Aorta (tissue), 5 donors: Measurements from ENCODE around the gene AMIGO1. TPM values are rescaled to one million over a fixed set of nuclear protein-coding genes. Genes with fewer than 3 reads are reported as not detected.

ENCODE experiments used
- ATAC-seq: fragments of 200-7000 bp; cut with Tn5 transposase; one replicate; pipeline ENCODE4 v1.9.1; 2022; ENCODE audit warnings: moderate library complexity; ENCODE audit not compliant: low FRiP score
- DNase-seq, 2 donors: peaks; one replicate each; pipeline ENCODE4 v3.0.0-alpha.2; 2020
- H3K27ac ChIP-seq, 2 donors: one replicate each; pipeline ENCODE4 v1.5.1; 2013; ENCODE audit warnings: low read length in 2 of 2, mild to moderate bottlenecking in 2 of 2, moderate library complexity in 2 of 2, control low read depth in 1 of 2, inconsistent platforms in 1 of 2, low read depth in 1 of 2
- H3K27me3 ChIP-seq, 2 donors: one replicate each; pipeline ENCODE4 v1.6.1; 2013; ENCODE audit warnings: control low read depth in 1 of 2, low read length in 1 of 2, mild to moderate bottlenecking in 1 of 2, moderate library complexity in 1 of 2; ENCODE audit not compliant: insufficient read depth in 2 of 2, control insufficient read depth in 1 of 2
- H3K36me3 ChIP-seq, 2 donors: one replicate each; pipeline ENCODE4 v1.6.1; 2013; ENCODE audit warnings: control low read depth in 1 of 2, low read length in 1 of 2, mild to moderate bottlenecking in 1 of 2; ENCODE audit not compliant: insufficient read depth in 2 of 2, control insufficient read depth in 1 of 2
- H3K4me1 ChIP-seq, 2 donors: one replicate each; pipeline ENCODE4 v1.6.1; 2013; ENCODE audit warnings: low read length in 2 of 2, control low read depth in 1 of 2, mild to moderate bottlenecking in 1 of 2, moderate library complexity in 1 of 2; ENCODE audit not compliant: insufficient read depth in 2 of 2, control insufficient read depth in 1 of 2
- H3K4me3 ChIP-seq, 2 donors: one replicate each; pipeline ENCODE4 v1.5.1; 2013; ENCODE audit warnings: low read length in 2 of 2, control low read depth in 1 of 2, mild to moderate bottlenecking in 1 of 2
- H3K9me3 ChIP-seq: one replicate; pipeline ENCODE4 v1.6.1; 2013; ENCODE audit warnings: mild to moderate bottlenecking, low read length; ENCODE audit not compliant: control insufficient read depth
- WGBS, 2 donors: extraction: QIAGEN DNeasy Blood & Tissue Kit; methylation state at CpG; one replicate each; pipeline ENCODE4 v1.1.7; 2013; 5-methylcytosine and 5-hydroxymethylcytosine counted together
- intact Hi-C, 2 donors: fragments of 100-400 bp; cut with DNase I; formaldehyde crosslinking; loops; one replicate each; pipeline versions ENCODE4 v1.14.2 to v1.15.0; 2022
- polyA plus RNA-seq, 2 donors: library from polyadenylated mRNA; stranded (reverse); fragments of 200-250 nt; gene quantifications; one replicate each; pipeline ENCODE4 v1.2.3, GENCODE V29; 2013
- total RNA-seq, 2 donors: library from RNA; stranded (reverse); fragmentation: NEBNext Ultra II Directional; extraction: Animal tissue kit (Norgen Biotek cat#: 25700); gene quantifications; one replicate each; pipeline ENCODE4 v1.2.1, GENCODE V29; 2021
- donor health status: healthy with polysubstance abuse.
- donor health status: Bipolar disorder and iron deficiency.
- donor health status: DM: no; HTN: no; CAD: no.
- donor health status: DM: no; HTN: no; CAD: no.
- donor health status: DM: yes; HTN: yes; CAD: no.

The AMIGO1 gene
- total and polyA plus RNA-seq, 4 donors, result 3.1 to 7.7 (median 4.2) TPM

DNA sequence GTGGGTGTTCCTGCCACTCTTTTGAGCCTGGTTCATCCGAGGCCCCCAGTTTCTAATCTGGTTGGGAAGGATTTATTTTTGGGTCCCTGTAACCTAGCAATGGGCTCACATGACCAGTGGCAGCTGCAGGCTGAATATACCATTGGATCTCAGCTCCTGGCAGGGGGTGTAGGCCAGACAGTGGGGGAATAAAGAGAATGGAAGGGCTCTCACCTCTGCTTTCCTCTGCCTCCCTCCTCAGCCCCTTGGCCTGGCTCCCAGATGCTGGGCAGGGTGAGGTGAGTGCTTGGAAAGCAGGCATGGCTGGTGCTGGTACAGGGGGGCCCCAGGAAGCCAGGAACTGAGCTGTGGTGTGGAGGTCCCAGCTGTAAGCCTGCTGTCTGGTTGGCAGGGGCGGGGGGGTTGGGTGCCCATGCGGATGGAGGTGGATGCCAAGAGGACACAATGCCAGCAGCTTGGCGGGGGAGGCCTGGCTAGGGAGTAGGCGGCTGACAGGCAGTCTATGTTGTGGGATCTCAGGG lies 26.5 kb upstream of the AMIGO1 start:
- no peaks in the 10 kb centered on the region for H3K27me3 ChIP-seq
- no peaks in the 10 kb centered on the region for H3K4me1 ChIP-seq
- intact Hi-C loops, result loop anchor here (5.0 to 10.0 kb wide), 3 partner anchors 109 to 261 kb away; partner anchors contain the start of gene PSMA5 (in 2 of the 2)
- no peaks in the 10 kb centered on the region for H3K36me3 ChIP-seq
- DNase-seq (no peak), ATAC-seq (no peak)
- WGBS, 2 donors, result 2 to 13% methylated on average over 5 of the region's 5 CpGs
- H3K27ac ChIP-seq, result peak overlapping the region in 1 of 2 donors; percentile 19
- no peaks in the 10 kb centered on the region for H3K9me3 ChIP-seq
- H3K4me3 ChIP-seq, result no peak overlapping the region

DNA sequence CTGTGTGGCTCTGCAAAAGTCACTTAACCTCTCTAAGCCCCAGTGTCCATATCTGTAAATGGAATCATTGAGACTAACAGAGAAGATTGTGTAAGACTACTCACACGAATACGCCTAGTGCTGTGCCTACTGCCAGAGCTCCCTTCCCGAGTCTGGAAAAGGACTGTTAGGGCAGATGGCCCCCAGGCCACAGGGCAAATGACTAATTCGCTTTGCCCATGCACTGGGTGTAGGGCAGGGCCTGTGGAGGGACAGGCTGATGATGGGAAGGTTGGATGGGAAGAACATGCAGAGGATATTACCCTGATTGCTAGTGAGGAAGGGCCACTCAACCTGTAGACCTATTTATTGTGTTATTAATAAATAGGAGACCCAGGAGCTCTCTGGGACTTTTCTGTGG lies 26.0 kb upstream of the AMIGO1 start:
- H3K36me3 ChIP-seq, result no peaks in the 10 kb centered on the region
- DNase-seq, result no peak
- H3K4me1 ChIP-seq, result no peaks in the 10 kb centered on the region
- intact Hi-C loops, result loop anchor here (5.0 to 10.0 kb wide), 3 partner anchors 108 to 261 kb away; partner anchors contain the start of gene PSMA5 (in 2 of the 2)
- peak overlapping the region in 1 of 2 donors; percentile 4 for H3K27ac ChIP-seq
- H3K9me3 ChIP-seq, result no peaks in the 10 kb centered on the region
- ATAC-seq, result no peak
- H3K4me3 ChIP-seq, result no peak overlapping the region
- WGBS, 2 donors, result 39 to 45% methylated on average over 4 of the region's 4 CpGs
- H3K27me3 ChIP-seq, result no peaks in the 10 kb centered on the region

DNA sequence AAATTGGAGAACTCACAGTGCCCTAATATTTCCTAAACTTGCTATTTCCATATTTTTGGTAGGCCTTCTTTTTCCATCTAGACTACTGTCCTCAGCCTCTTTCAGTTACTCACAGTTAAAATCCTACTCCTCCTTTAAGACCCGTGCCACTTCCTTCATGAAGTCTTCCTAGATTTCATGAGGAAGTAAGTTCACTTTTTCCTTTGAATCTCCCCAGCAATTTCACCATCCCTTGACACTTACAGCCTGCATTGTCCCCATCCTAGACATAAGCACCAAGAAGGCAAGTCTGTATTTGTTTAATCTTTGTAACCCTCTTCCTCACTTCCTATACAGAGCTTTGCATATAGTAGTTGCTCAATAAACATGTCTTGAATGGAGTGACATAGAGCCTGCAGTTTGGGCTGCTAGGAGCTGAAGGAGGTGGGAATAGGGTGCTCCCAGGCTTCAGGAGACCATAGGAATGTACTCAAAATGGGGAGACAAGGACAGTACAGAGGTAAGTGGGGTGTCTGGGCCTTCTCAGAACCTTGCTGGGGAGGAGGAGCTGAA lies 24.9 kb upstream of the AMIGO1 start:
- Histone ChIP-seq H3K27me3 (no peaks in the 10 kb centered on the region), H3K27ac (no peak overlapping the region), H3K9me3 (no peaks in the 10 kb centered on the region), H3K36me3 (no peaks in the 10 kb centered on the region), H3K4me1 (no peaks in the 10 kb centered on the region), H3K4me3 (no peak overlapping the region)
- 87 to 94% methylated on average over 1 of the region's 1 CpG for WGBS, 2 donors
- intact Hi-C loops, result loop anchor here (5.0 to 10.0 kb wide), 3 partner anchors 110 to 272 kb away; partner anchors contain the start of gene PSMA5 (in 1 of the 2)
- DNase-seq (no peak), ATAC-seq (no peak)

DNA sequence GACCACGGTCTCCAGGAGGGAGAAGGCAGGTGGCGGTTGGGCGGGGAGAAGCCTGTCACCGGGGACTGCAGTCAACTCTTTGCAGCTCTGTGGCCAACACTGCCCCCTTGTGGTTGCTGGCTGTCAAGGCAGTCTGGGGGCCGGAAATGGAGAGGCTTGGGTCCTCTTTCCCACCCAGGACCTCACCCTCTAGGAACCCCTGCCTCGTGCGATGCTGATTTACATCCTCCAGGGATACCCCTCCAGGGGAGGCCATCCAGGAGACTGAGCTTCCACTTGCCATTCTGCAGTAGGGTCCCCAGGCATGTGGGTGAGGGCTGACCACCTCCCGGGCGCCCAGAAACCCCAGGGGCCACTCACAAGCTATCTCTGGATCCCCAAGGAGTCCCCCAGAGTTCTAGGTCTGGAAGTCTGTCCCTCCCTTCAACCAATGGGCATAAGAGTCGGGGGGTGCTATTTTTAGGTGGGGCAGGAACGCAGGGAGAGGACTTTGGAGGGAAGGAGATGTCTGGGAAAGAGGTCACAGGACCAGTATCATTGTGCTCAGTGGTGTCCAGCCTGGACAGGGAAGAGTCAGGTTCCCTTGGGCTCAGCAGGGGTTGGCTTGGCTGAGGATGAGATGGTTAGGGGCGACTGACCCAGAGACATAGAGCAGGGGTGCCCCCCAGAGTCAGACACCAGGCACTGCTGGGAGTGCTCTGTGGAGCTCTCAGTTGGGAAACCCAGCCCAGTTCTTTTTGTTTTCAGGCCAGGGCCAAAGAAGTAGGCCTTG lies 23.0 kb upstream of the AMIGO1 start:
- Histone ChIP-seq H3K4me3 (no peak overlapping the region), H3K27me3 (no peaks in the 10 kb centered on the region), H3K36me3 (no peaks in the 10 kb centered on the region), H3K9me3 (no peaks in the 10 kb centered on the region), H3K27ac (peak overlapping the region in 1 of 2 donors; percentile 25), H3K4me1 (no peaks in the 10 kb centered on the region)
- intact Hi-C loops, result loop anchor here (2.0 to 10.0 kb wide), 5 partner anchors 34 to 270 kb away; partner anchors contain the start of gene PSMA5 (in 1 of the 2)
- DNase-seq, result peak; percentile 91 to 95
- 10 to 12% methylated on average over 11 to 12 of the region's 12 CpGs for WGBS, 2 donors
- peak; percentile 92 for ATAC-seq

DNA sequence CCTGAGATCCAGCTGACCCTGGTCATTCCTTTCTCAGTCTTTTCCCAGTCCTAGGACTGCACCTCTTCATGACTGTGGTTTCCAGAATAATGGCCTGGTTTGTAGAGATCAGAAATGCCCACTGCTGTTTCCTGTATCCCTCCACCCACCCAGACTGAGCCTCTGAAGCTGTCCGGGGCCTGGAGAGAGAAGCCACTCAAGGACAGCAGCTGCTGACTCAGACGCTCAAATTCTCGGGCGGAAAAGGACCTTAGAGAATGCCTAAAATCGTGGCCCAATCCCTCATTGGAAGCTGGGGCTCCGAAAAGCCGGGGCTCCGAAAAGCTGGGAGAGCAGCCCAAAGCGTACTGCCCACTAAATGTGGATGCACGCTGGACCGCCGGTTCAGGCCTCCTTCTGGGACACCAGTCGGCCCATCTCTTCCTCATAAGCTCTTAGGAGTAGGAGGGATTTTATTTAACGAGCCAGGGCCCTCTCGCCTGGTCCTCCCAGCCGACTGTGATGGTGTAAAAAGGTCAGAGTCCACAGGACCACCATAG lies 22.4 kb upstream of the AMIGO1 start:
- Histone ChIP-seq H3K9me3 (no peaks in the 10 kb centered on the region), H3K4me1 (no peaks in the 10 kb centered on the region), H3K4me3 (no peak overlapping the region), H3K27me3 (no peaks in the 10 kb centered on the region), H3K27ac (no peak overlapping the region), H3K36me3 (no peaks in the 10 kb centered on the region)
- 38 to 46% methylated on average over 16 of the region's 16 CpGs for WGBS, 2 donors
- intact Hi-C loops, result loop anchor here (2.0 to 10.0 kb wide), 5 partner anchors 33 to 270 kb away; partner anchors contain the start of gene PSMA5 (in 1 of the 2)
- DNase-seq, result no peak
- peak; percentile 15 for ATAC-seq

DNA sequence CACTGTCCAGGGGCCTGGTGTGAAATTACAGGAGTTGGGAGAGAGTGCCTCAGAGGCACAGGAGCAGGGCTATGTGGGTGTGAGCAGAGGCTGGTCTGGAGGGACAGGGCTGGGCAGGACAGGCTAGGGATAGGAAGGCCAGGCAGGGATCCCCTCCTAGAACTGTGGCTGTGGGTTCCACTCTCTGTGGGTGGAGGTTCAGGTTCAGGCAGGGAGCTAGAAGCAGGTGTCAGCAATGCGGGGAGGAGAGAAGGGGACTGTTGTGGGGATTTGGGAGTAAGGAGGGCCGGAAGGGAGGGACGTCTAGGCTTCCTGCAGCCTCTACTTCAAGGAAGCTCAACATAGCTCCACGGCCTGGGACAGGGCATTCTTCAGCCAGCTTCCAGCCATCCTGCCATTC lies 21.9 kb upstream of the AMIGO1 start:
- intact Hi-C loops, result loop anchor here (5.0 to 10.0 kb wide), 3 partner anchors 107 to 269 kb away; partner anchors contain the start of gene PSMA5 (in 1 of the 2)
- WGBS, 2 donors, result 93 to 95% methylated on average over 4 of the region's 4 CpGs
- H3K9me3 ChIP-seq, result no peaks in the 10 kb centered on the region
- H3K4me1 ChIP-seq, result no peaks in the 10 kb centered on the region
- H3K27ac ChIP-seq, result no peak overlapping the region
- H3K4me3 ChIP-seq, result no peak overlapping the region
- no peaks in the 10 kb centered on the region for H3K36me3 ChIP-seq
- DNase-seq (no peak), ATAC-seq (no peak)
- no peaks in the 10 kb centered on the region for H3K27me3 ChIP-seq

DNA sequence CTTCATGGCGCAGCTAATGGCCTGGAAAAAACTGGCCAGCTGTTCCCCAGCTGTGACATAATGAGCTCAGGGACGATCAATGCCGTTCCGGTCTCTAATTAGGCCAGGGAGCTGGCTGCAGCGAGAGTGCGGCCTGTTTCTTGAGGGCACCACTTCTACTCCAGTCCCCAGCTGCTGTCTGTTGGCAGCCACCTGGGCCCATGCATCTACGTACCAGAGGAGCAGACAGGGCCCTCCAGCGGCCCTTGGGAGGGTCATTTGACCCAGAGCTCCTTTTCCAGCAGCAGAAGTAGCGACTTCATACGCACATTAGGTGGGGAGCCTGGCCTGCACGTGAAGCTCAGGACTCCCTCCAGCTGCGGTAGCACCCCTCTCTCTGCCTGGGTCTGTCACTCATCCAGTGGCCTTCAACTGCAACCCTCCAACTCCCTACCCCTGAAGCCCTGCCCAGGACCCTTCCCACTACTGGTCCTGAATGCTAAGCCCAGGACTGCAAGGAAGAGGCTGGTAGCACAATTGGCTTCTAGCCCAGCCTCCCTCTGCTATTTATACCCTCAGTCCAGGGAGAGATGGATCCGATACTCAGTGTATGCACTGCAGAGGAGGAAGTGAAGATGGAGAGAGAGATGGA lies 21.0 kb upstream of the AMIGO1 start:
- intact Hi-C loops, result loop anchor here (5.0 to 10.0 kb wide), 3 partner anchors 106 to 268 kb away; partner anchors contain the start of gene PSMA5 (in 1 of the 2)
- ATAC-seq, result no peak
- 80 to 81% methylated on average over 13 of the region's 13 CpGs for WGBS, 2 donors

DNA sequence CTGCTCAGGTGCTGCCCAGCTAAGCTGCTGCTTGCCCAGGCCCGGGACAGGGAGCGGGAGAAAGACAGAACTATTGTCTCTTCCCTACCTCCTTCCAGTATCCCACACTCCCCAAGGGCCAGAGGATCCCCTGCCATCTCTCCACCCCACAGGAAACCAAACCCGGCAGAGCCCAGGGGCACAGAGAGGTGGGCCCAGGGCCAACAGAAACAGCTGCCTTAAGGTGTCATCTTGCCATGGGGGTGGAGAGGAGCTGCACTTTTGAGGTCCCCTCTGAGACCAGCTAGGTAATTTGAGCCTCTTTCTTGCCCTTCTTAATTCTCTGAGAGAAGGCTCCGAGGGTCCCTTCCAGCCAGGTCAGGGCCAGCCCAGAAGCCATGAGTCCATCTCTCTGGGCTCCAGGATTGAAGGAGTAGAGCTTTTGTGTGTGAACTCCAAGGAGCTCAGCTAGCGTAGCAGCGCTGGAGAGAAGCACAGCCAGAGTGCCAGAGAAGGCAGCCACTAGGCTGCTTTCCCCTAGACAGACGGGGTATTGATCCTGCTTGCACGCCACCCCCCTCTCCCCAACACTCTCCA lies 20.4 kb upstream of the AMIGO1 start:
- no peaks in the 10 kb centered on the region for H3K27me3 ChIP-seq
- H3K36me3 ChIP-seq, result no peaks in the 10 kb centered on the region
- WGBS, 2 donors, result 74 to 78% methylated on average over 8 of the region's 8 CpGs
- intact Hi-C loops, result loop anchor here (5.0 to 10.0 kb wide), 3 partner anchors 105 to 268 kb away; partner anchors contain the start of gene PSMA5 (in 1 of the 2)
- no peak overlapping the region for H3K27ac ChIP-seq
- ATAC-seq (no peak), DNase-seq (no peak)
- H3K4me1 ChIP-seq, result no peaks in the 10 kb centered on the region
- no peak overlapping the region for H3K4me3 ChIP-seq
- no peaks in the 10 kb centered on the region for H3K9me3 ChIP-seq

More for the DNA sequence above, 21.0 kb upstream of the AMIGO1 start:
- no peaks in the 10 kb centered on the region for H3K36me3 ChIP-seq
- H3K4me1 ChIP-seq, result no peaks in the 10 kb centered on the region
- H3K4me3 ChIP-seq, result no peak overlapping the region
- H3K27ac ChIP-seq, result no peak overlapping the region
- H3K27me3 ChIP-seq, result no peaks in the 10 kb centered on the region
- H3K9me3 ChIP-seq, result no peaks in the 10 kb centered on the region
- DNase-seq, result no peak
